EL (cell line): Measurements from ENCODE around the gene DNAJC27.

Experiments
- DNase-seq: peaks from one replicate; pipeline ENCODE4 v3.0.0-alpha.2; 2016

Gene DNAJC27

GRCh38 chr2:24903161-24904103 is 68.3 kb downstream of the DNAJC27 start:
- no peak for DNase-seq

DNA sequence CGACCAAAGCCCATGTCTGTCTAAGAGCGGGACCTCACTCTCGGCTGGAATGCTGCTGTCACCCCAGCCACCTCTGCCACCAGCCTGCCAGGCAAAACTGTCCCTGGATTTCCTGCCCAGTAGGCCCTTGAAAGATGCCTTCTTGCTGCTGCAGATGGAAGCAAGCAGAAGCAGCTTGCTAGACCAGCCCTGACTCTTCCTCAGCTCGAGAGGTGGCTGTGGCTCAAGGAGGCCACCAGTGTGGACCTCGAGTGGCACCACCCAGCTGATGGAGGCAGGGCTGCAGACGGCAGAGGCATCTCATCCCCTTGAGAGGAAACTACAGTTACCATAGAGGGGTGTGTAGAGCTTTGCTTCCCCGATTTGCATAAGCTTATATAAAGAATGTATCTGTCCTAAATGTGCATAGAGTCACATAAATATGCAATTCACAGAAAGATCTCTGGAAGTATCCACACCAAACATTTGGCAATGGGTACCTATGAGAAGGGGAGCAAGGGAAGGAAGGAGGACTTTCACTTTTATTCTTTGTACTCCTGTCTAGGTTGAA is 72.3 kb downstream of the DNAJC27 start:
- DNase-seq, result no peak

GRCh38 chr2:24898122-24899109 is 73.3 kb downstream of the DNAJC27 start:
- no peak for DNase-seq

GRCh38 chr2:24894750-24895149 is 77.0 kb downstream of the DNAJC27 start:
- no peak for DNase-seq

GRCh38 chr2:24893934-24894333 is 77.8 kb downstream of the DNAJC27 start:
- no peak for DNase-seq
